IPS DF 6.9 (cell line): Measurements from ENCODE around the gene POLR1A.
"Not testable (repeated sequence)": the region's sequence is repeated elsewhere in the genome, so short reads cannot be mapped to it uniquely, and the experiment has no call there.

Experiments
- DNase-seq: peaks from one replicate; pipeline ENCODE4 v3.0.0-alpha.2; 2013; ENCODE audit warnings: low read depth, low spot score
- H3K27ac ChIP-seq: one replicate; pipeline ENCODE4 v1.5.1; 2013; ENCODE audit warnings: low read length, control low read depth
- H3K27me3 ChIP-seq: 2 replicates; pipeline ENCODE4 v1.6.1; 2013; ENCODE audit warnings: mild to moderate bottlenecking, low read length; ENCODE audit not compliant: control insufficient read depth, insufficient read depth
- H3K36me3 ChIP-seq: 2 replicates; pipeline ENCODE4 v1.6.1; 2013; ENCODE audit warnings: low read length; ENCODE audit not compliant: control insufficient read depth, insufficient read depth
- H3K4me1 ChIP-seq: 2 replicates; pipeline ENCODE4 v1.6.1; 2013; ENCODE audit warnings: low read length; ENCODE audit not compliant: control insufficient read depth, insufficient read depth
- H3K4me3 ChIP-seq: 2 replicates; pipeline ENCODE4 v1.5.1; 2013; ENCODE audit warnings: mild to moderate bottlenecking, low read length
- H3K9me3 ChIP-seq: 2 replicates; pipeline ENCODE4 v1.6.1; 2013; ENCODE audit warnings: low read length, inconsistent platforms; ENCODE audit not compliant: control insufficient read depth, insufficient read depth
- WGBS: extraction: QIAGEN DNeasy Blood & Tissue Kit; methylation state at CpG from one replicate; pipeline ENCODE4 v1.1.7; 2013; ENCODE audit warnings: mixed read lengths, missing lambda C conversion rate; ENCODE audit not compliant: insufficient read length, insufficient coverage; 5-methylcytosine and 5-hydroxymethylcytosine counted together

Gene POLR1A

DNA sequence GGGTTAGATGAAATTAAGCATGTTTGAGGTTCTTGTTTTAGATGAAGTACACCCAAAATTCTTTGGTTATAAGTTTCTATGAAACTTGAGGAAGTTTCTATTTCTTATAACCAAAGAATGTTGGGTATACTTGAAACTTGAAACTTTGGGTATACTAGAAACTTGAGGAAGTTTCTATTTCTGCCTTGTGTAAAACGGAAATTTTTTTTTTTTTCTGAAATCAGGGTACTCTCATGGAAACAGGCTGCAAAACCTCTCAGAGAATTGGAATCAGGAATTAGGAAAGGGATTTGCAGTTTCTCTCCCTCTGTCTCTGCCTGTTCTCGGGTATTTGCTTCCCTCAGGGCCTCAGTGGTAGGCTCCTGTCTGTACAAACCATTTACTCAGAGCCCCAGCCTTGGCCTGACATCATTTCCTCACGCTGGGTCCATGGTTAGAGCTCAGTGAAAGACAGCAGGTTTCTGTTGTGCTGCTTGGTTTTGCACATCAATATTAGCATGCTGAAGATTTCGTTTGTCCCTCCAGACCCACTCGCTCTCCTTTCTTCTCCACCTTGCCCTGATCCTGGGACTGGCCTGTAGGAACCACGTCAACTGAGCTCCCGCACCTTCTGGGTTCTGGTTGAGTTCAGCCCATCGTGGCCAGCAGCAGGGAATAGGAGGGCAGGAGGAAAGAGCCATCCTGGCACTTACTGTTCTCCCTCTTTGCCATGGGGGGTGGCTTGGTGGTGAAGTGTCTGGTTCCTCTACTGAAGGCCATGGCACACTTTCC is 106.4 kb downstream of the POLR1A start:
- H3K36me3 ChIP-seq = no peaks in the 10 kb centered on the region
- no peak for DNase-seq
- WGBS = no CpG with 5 or more reads among the region's 8 CpGs
- no peak overlapping the region for H3K4me3 ChIP-seq
- no peaks in the 10 kb centered on the region for H3K9me3 ChIP-seq
- peaks cover 4% of the 10 kb centered on the region for H3K4me1 ChIP-seq
- H3K27me3 ChIP-seq = no peaks in the 10 kb centered on the region
- H3K27ac ChIP-seq = no peak overlapping the region

DNA sequence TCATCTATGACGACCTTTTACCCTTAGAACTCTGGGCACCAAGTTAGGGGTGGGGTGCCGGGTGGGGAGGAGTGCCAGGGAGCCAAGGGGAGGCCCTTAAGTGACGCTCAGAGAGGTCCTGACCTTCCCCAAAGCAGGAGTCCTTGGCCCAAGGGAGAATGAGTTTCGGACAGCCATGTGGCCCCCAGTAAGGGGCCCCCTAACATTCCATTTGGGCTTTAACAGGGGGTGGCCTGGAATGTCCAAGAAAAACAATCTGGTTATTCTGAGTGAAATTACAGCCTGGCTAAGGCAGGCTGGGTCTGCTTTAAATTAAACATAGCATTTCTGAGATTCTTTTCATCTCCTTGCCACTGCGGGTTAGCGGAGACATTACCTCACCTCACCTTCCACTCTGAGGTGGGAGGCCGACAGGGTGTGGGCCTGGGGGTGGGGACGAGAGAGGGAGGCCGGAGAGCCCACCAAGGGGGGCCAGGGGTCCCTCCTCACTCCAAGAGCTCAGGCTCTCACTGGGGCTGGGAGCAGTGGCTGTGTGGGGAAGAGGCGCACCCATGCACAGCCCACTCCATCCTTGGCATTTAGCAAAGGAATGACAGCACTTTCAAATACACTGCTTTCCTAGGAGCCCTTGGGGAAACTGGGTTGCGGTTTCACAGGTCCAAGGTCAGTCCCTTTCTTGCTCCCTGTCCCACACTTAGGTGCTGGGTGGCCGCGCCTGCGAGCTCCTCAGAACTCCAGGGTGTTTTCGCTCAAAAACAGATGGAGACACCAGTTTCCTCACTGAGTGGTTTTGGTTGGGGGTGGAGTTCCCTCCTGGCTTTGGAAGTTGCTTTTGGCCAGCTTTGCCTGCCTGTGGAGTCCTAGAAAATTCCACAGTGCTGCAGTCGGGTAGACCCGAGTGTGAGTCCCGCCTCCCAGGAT is 107.4 kb downstream of the POLR1A start:
- H3K9me3 ChIP-seq = no peaks in the 10 kb centered on the region
- H3K4me3 ChIP-seq = no peak overlapping the region
- H3K4me1 ChIP-seq = peaks cover 4% of the 10 kb centered on the region
- DNase-seq = no peak
- no CpG with 5 or more reads among the region's 18 CpGs for WGBS
- no peaks in the 10 kb centered on the region for H3K36me3 ChIP-seq
- no peak overlapping the region for H3K27ac ChIP-seq
- H3K27me3 ChIP-seq = no peaks in the 10 kb centered on the region

DNA sequence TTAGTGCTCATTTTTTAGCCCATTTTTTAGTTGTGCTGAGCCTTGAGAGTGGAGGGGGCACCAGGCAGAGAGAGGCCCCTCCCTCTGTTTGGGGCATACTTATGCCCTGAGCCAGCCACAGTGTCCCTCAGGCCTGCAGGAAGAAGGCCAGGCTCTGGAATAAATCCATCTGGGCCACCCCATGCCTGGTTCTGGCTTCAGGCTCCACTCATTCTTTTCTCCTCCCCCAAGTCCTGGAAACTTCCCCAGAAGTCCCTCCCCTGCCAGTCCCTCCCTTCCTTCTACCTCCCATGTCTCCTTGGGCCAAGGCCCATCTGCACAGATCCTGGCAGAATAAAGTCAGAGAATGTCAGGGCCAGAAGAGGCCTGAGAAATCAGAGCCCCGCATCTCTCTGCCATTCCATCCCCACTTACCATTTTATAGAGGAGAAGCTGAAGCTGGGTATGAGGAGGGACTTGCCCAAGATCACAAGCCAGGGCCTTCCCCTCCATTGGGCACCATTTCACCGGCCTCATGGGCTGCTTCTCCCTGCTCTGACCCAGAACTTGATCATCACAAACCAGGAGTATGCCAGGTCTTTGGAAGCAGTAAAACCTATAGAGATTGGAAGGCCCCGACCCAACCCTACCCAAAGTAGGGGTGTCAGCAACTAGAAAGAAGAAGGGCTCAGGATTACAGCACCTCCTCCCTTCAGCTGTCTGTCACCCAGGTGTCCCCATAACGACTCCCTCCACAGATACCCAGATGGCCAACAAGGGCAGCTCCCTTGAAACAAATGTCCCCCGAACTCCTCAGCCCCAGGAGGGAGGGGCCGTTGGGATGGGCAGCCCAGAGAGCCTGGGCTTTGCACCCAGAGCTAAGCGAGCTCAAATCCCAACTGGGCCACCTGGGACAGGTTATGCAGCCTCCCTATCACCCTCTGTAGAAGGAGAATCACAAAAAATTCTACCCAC is 108.4 kb downstream of the POLR1A start:
- Histone ChIP-seq H3K27ac (no peak overlapping the region), H3K27me3 (no peaks in the 10 kb centered on the region)
- no peak for DNase-seq

DNA sequence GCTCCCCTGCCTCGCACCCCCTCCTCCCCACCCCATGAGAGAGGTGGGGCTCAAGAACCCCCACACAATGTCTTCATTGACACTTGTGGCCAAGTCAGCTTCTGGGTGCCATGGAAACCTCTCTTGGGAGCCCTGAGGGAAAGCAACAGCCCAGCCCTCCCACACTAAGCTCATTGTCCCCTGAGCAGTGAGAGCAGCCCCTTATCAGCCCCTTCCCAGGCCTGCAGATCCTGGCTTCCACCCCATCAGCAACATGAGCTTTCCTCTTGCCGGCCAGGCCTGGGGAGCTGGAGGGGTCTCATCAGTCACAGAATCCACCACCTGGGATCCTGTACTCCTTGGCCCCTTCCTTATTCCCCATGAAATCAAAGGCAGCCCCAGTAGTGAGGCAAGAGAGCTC is 109.1 kb downstream of the POLR1A start:
- peaks cover 4% of the 10 kb centered on the region for H3K4me1 ChIP-seq
- H3K9me3 ChIP-seq = no peaks in the 10 kb centered on the region
- H3K36me3 ChIP-seq = no peaks in the 10 kb centered on the region
- no peaks in the 10 kb centered on the region for H3K27me3 ChIP-seq
- no CpG with 5 or more reads among the region's 2 CpGs for WGBS
- H3K4me3 ChIP-seq = no peak overlapping the region
- no peak for DNase-seq
- no peak overlapping the region for H3K27ac ChIP-seq

More for the DNA sequence above, 108.4 kb downstream of the POLR1A start:
- H3K4me3 ChIP-seq = no peak overlapping the region
- H3K4me1 ChIP-seq = peaks cover 4% of the 10 kb centered on the region
- no peaks in the 10 kb centered on the region for H3K36me3 ChIP-seq
- no peaks in the 10 kb centered on the region for H3K9me3 ChIP-seq
- WGBS = no CpG with 5 or more reads among the region's 7 CpGs

DNA sequence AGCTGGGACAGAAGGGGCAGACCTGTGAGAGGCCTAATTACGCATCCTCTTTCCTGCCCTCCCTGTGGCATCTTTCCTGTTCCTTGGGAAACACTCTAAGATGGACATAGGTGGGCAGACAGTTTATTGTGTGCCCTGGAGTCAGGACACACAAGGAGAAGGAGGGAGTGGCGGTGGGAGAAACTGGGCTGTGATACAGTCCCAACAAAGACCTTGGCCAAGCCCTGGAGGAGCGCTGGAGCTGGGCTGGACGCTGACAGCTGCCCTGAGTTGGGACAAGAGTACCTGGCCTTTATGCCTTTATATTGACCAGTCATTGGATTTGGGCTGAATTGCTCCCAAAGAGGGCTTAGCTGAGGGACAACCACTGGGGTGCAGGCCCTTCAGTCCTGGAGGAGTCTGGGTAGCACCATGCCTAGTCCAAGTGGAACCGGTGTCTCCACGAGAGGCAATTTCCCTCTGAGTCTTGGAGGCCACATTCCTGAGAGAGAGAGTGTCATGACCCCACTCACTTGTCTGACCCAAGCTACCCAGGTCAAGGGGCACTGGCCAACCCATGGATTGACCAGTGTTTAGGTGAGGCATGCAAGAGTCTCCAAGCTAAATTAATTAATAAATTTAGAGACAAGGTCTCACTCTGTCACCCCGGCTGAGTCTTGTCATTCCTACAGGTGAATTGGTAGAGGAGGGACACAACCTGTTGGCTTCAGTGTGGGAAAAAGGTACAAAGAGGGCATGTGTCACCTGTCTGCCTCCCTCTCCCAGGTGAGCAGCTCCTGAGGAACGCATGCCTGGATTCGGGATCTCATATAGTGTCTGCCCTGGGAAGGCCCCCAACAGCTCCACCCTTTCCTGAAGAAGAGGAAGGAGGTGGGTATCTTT is 109.8 kb downstream of the POLR1A start:
- no peaks in the 10 kb centered on the region for H3K36me3 ChIP-seq
- no peak for DNase-seq
- H3K4me1 ChIP-seq = peaks cover 4% of the 10 kb centered on the region
- no peaks in the 10 kb centered on the region for H3K27me3 ChIP-seq
- H3K4me3 ChIP-seq = no peak overlapping the region
- no peaks in the 10 kb centered on the region for H3K9me3 ChIP-seq
- WGBS = no CpG with 5 or more reads among the region's 9 CpGs
- H3K27ac ChIP-seq = no peak overlapping the region

DNA sequence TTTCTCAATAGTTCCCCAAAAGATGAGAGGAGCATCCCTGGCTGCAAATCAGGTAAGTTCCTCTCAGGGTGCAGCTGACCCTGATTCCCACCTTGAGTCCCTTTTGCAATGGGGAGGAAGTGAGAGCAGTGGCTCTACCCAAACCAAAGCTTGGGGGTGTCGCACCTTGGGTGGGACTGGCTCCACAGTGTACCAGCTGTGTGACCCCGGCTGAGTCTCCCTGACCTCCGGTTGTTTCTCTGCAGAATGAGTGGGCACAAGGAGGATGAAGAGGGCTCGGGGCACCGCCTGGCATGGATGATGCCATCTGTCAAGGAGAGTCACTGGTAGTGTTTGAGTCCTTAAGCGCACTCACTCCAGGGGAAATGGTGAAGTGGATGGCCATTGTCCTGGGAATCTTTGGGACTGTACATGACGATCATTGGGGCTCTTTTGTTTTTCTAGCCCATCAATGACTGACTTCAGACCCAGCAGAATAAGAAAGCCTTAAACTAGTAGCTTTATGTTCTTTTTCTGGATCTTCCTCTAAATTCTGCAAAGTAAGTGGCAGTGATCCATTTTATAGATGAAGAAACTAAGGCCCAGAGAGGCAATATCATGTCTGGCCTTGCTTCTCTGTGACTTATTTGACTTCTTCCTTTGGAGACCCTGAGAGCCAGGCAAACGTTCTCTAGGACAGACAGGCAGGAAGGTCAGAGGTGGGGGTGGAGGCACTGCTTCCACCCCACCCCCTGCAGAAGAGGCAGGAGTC is 110.6 kb downstream of the POLR1A start:
- WGBS = no CpG with 5 or more reads among the region's 8 CpGs
- no peaks in the 10 kb centered on the region for H3K27me3 ChIP-seq
- no peak overlapping the region for H3K4me3 ChIP-seq
- no peaks in the 10 kb centered on the region for H3K36me3 ChIP-seq
- H3K4me1 ChIP-seq = peaks cover 4% of the 10 kb centered on the region
- H3K9me3 ChIP-seq = no peaks in the 10 kb centered on the region
- DNase-seq = no peak
- H3K27ac ChIP-seq = no peak overlapping the region

DNA sequence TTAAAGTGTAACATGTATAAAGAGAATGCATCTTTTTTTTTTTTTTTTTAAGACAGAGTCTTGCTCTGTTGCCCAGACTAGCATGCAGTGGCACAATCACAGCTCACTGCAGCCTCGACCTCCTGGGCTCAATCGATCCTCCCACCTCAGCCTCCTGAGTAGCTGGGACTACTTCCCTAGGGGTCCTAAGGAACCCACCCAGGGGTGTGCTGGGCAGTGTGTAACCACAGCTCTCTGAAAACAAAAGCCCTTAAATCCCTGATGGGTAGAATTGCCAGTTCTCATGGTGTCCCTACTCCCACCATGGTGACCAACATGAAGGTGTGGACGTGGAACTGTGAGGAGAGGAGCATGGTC is 111.3 kb downstream of the POLR1A start:
- no peaks in the 10 kb centered on the region for H3K27me3 ChIP-seq
- H3K27ac ChIP-seq = no peak overlapping the region
- H3K36me3 ChIP-seq = no peaks in the 10 kb centered on the region
- H3K4me1 ChIP-seq = peaks cover 4% of the 10 kb centered on the region
- H3K4me3 ChIP-seq = no peak overlapping the region
- H3K9me3 ChIP-seq = no peaks in the 10 kb centered on the region
- WGBS = no CpG with 5 or more reads among the region's 3 CpGs
- no peak for DNase-seq

DNA sequence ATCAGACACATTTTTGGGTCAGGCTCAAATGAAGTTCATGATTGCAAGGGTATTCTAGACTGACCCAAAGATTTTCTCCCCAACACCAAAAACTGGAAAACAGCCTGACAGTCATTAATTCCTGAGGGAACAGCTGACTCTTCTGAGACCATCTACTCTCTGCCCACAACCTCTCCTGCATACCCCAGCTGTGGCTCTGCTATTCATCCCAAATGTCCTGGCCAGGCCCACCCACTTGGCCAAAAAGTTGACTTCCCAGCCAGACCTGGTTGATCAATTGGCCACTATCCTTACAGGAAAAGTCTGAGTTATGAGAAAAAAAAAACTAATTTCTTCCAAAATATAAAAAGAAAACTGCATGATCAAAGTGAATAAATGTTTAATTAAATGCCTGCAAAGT is 113.1 kb downstream of the POLR1A start:
- Histone ChIP-seq H3K27me3 (no peaks in the 10 kb centered on the region), H3K4me3 (no peak overlapping the region), H3K27ac (no peak overlapping the region), H3K9me3 (no peaks in the 10 kb centered on the region), H3K4me1 (no peaks in the 10 kb centered on the region), H3K36me3 (no peaks in the 10 kb centered on the region)
- no peak for DNase-seq

DNA sequence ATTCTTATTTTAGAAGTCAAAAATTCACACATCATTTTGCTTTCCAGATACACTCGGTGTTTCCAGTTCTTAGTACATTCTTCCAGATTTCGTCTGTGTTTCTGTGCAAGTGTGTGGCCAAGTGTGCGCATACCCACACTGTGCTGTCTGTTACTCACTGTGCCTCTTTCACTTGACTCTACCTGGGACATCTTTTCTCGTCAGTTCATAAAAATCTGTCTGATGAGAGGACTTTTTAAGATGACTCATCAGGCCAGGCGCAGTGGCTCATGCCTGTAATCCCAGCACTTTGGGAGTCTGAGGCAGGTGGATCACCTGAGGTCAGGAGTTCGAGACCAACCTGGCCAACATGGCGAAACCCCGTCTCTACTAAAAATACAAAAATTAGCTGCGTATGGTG is 113.6 kb downstream of the POLR1A start:
- WGBS = no CpG with 5 or more reads among the region's 9 CpGs
- not testable (repeated sequence) for H3K27ac ChIP-seq, DNase-seq, H3K4me1 ChIP-seq, H3K9me3 ChIP-seq, H3K4me3 ChIP-seq, H3K27me3 ChIP-seq, H3K36me3 ChIP-seq
